Measurements from ENCODE around the gene KRTAP4-7.

GRCh38 chr17:41067281-41067680 is 16.7 kb upstream of the KRTAP4-7 start:
- TF ChIP-seq CTCF (IDR thresholded peaks at IDR 0.05; ENCODE audit: low read length) (no peak), EZH2 (IDR thresholded peaks at IDR 0.05; ENCODE audit: borderline replicate concordance, low read length) (no peak)
